ENCODE results near the gene PTPRM. TPM values are rescaled to one million over a fixed set of nuclear protein-coding genes. Genes with fewer than 3 reads are reported as not detected.

The PTPRM gene
- total RNA-seq, 4 donors from 2014 or later, result 81.5 to 98.9 (median 86.8) TPM

DNA sequence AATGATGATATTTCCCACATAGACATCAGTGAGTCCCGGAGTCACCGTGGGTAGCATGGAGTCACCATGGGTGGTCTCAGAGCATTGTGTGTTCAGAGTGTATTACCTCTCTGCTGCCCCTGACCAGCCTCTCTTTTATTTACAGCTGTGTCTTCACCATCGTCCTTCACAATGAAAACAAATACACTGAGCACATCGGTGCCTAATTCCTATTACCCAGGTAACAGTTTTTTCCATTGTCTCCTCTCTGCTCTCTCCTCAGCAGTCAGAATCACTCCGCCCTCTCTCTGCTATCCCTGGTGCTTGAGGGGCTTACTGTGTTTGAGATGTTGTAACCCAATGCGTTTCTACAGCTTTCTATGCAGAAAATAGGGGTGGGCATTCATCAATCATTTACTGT is 680.6 kb downstream of the PTPRM start:
- Histone ChIP-seq H3K36me3 (peaks cover 0 to 20% of the 10 kb centered on the region in 2 donors), H3K4me3 (no peak overlapping the region), H3K4me1 (no peaks in the 10 kb centered on the region), H3K27ac (no peak overlapping the region), H3K27me3 (no peaks in the 10 kb centered on the region), H3K9me3 (no peaks in the 10 kb centered on the region)
- ATAC-seq, result no peak
- TF ChIP-seq POLR2AphosphoS5 (IDR thresholded peaks at IDR 0.05) (no peak), EP300 (IDR thresholded peaks at IDR 0.05) (no peak), POLR2A (IDR thresholded peaks at IDR 0.05) (no peak)
- TF ChIP-seq, protein P1, sequence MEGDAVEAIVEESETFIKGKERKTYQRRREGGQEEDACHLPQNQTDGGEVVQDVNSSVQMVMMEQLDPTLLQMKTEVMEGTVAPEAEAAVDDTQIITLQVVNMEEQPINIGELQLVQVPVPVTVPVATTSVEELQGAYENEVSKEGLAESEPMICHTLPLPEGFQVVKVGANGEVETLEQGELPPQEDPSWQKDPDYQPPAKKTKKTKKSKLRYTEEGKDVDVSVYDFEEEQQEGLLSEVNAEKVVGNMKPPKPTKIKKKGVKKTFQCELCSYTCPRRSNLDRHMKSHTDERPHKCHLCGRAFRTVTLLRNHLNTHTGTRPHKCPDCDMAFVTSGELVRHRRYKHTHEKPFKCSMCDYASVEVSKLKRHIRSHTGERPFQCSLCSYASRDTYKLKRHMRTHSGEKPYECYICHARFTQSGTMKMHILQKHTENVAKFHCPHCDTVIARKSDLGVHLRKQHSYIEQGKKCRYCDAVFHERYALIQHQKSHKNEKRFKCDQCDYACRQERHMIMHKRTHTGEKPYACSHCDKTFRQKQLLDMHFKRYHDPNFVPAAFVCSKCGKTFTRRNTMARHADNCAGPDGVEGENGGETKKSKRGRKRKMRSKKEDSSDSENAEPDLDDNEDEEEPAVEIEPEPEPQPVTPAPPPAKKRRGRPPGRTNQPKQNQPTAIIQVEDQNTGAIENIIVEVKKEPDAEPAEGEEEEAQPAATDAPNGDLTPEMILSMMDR (IDR thresholded peaks at IDR 0.05), result no peak
- 76 to 78% methylated on average over 6 of the region's 6 CpGs for WGBS, 2 donors (ENCODE audit: low coverage in 1 of 2)

DNA sequence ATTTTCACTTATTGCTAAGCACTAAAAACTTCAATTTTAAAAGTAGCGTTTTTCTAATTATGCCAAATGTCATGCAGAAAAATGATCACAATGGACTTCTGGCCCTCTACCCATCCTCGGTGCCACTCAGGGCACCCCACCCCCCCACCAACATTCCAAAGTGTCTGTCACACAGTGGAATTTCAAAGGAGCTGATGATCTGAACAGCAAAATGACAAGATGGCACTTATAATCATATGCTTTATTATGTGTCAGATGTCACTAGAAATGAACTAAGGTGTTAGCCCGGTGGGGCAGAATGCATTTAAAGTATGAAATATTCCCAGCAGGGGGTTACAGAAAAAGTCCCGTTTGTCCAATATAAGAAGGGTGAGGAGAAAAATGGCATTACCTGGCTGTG is 681.5 kb downstream of the PTPRM start:
- H3K36me3 ChIP-seq, result peaks cover 0 to 27% of the 10 kb centered on the region in 2 donors
- no peak overlapping the region for H3K27ac ChIP-seq
- H3K9me3 ChIP-seq, result no peaks in the 10 kb centered on the region
- 78 to 84% methylated on average over 3 to 4 of the region's 4 CpGs for WGBS, 2 donors (ENCODE audit: low coverage in 1 of 2)
- no peak overlapping the region for H3K4me3 ChIP-seq
- no peak for ATAC-seq
- TF ChIP-seq EP300 (IDR thresholded peaks at IDR 0.05) (no peak), POLR2A (IDR thresholded peaks at IDR 0.05) (no peak), POLR2AphosphoS5 (IDR thresholded peaks at IDR 0.05) (no peak)
- TF ChIP-seq, protein P1 (IDR thresholded peaks at IDR 0.05), result no peak
- no peaks in the 10 kb centered on the region for H3K4me1 ChIP-seq
- H3K27me3 ChIP-seq, result no peaks in the 10 kb centered on the region

DNA sequence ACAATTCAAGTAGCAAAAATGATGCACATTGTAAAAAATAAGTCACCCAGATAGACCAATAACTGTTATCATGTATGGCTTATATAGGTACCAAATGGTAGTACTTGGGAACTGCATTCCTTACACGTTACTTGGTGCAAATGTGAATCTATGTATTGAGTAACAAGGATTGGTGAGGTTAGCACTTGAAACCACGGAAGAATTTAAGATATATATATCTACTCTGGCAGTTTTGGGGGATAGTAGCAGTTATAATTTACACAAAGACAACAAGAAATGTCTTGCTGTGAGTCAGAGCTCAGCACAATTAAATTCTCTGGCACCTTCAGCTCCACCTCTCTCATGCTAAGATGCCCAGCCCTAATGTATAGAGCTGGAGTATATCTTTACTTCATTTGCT is 682.7 kb downstream of the PTPRM start:
- 95 to 100% methylated on average over 2 of the region's 2 CpGs for WGBS, 2 donors (ENCODE audit: low coverage in 1 of 2)
- peaks cover 0 to 27% of the 10 kb centered on the region in 2 donors for H3K36me3 ChIP-seq
- TF ChIP-seq POLR2A (IDR thresholded peaks at IDR 0.05) (no peak), EP300 (IDR thresholded peaks at IDR 0.05) (no peak)
- TF ChIP-seq, protein P1 (IDR thresholded peaks at IDR 0.05), result no peak
- H3K4me1 ChIP-seq, result no peaks in the 10 kb centered on the region
- no peaks in the 10 kb centered on the region for H3K9me3 ChIP-seq
- H3K4me3 ChIP-seq, result no peak overlapping the region
- no peak for ATAC-seq
- H3K27me3 ChIP-seq, result no peaks in the 10 kb centered on the region
- no peak overlapping the region for H3K27ac ChIP-seq

DNA sequence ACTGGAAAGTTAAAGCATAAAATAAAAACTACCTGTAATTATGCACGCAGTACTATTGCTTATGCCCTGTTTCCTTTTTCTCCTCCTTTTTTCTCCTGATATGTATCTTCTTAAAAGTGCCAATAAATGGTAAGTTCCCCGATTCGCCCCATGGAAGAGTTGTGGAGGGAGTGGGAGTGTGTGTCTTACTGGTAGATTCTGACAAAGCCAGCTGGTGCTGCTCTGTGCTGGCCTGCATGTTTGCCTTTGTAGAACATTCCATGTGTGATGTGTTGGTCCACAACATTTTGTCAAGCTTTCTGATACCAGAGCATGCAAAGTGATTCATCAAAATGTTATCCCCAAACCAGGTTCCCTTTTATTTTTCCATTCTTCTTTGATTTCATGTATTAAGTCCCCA is 685.3 kb downstream of the PTPRM start:
- TF ChIP-seq, protein P1 (IDR thresholded peaks at IDR 0.05), result no peak
- no peak for TF ChIP-seq EP300 (IDR thresholded peaks at IDR 0.05)
- no peak for TF ChIP-seq POLR2AphosphoS5 (IDR thresholded peaks at IDR 0.05)
- TF ChIP-seq POLR2A (IDR thresholded peaks at IDR 0.05), result no peak
- Histone ChIP-seq H3K4me1 (no peaks in the 10 kb centered on the region), H3K27ac (no peak overlapping the region), H3K36me3 (peaks cover 0 to 22% of the 10 kb centered on the region in 2 donors), H3K9me3 (no peaks in the 10 kb centered on the region), H3K4me3 (no peak overlapping the region), H3K27me3 (no peaks in the 10 kb centered on the region)
- 95 to 100% methylated on average over 3 of the region's 3 CpGs for WGBS, 2 donors (ENCODE audit: low coverage in 1 of 2)
- no peak for ATAC-seq

DNA sequence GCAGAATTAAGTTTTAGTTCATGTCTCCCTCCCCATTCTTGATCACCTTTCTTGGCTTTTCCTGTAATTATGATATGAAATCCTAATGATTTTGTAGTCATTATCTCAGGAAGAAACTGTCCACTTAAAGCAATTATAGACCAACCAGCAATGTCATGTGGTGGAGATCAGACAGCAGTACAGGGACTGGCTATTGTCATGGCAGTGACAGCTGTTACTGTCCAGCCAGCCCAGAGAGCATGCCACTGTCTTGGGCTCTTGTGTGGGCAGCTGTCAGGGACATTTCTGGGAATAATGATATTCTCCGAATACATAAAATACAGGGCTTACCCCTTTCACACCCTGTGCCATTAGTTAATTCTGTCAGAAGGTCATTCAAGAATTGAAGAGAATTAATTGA is 686.8 kb downstream of the PTPRM start:
- TF ChIP-seq EP300 (IDR thresholded peaks at IDR 0.05), result no peak
- no peak for TF ChIP-seq POLR2AphosphoS5 (IDR thresholded peaks at IDR 0.05)
- no peak for TF ChIP-seq POLR2A (IDR thresholded peaks at IDR 0.05)
- TF ChIP-seq, protein P1 (IDR thresholded peaks at IDR 0.05), result no peak
- Histone ChIP-seq H3K4me3 (no peak overlapping the region), H3K4me1 (no peaks in the 10 kb centered on the region), H3K27ac (no peak overlapping the region), H3K36me3 (peaks cover 0 to 27% of the 10 kb centered on the region in 2 donors), H3K9me3 (no peaks in the 10 kb centered on the region), H3K27me3 (no peaks in the 10 kb centered on the region)
- WGBS, 2 donors (ENCODE audit: low coverage in 1 of 2), result 88% methylated on average over 1 of the region's 1 CpG; no CpG with 5 or more reads in 1 of the 2 donors
- no peak for ATAC-seq

Data from gastroesophageal sphincter (tissue), 4 donors.